ENCODE data around the gene ELAVL1.

The ELAVL1 gene

GRCh38 chr19:7983995-7984837 lies 21.2 kb downstream of the ELAVL1 start:
- DNase-seq = no peak

GRCh38 chr19:7983286-7983950 lies 22.0 kb downstream of the ELAVL1 start:
- DNase-seq = no peak

DNA sequence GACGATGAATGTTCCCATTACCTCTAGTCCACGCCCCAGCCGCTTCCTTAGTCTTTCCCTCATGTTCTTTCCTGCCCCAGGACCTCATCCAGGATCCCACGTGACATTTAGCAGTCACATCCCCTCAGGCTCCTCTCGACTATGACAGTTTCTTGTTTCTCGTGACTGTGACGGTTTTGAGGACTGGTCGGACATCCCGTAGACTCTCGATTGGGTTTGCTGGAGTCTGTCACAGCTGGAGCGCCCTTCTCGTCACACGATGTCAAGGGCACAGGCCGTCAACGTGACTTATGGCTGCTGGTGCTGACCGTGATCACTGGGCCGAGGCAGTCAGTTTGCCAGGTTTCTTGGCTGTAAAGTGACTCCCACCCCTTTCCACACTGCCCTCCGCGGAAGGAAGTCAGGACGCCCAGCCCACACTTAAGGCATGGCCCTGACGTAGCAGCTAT lies 22.8 kb downstream of the ELAVL1 start:
- DNase-seq = no peak

GRCh38 chr19:7982103-7982502 lies 23.3 kb downstream of the ELAVL1 start:
- no peak for DNase-seq

- no peak for DNase-seq
These were observed 23.8 kb downstream of the ELAVL1 start for GRCh38 chr19:7981661-7982060.

- no peak for DNase-seq
These were observed 24.2 kb downstream of the ELAVL1 start for GRCh38 chr19:7981199-7981598.

DNA sequence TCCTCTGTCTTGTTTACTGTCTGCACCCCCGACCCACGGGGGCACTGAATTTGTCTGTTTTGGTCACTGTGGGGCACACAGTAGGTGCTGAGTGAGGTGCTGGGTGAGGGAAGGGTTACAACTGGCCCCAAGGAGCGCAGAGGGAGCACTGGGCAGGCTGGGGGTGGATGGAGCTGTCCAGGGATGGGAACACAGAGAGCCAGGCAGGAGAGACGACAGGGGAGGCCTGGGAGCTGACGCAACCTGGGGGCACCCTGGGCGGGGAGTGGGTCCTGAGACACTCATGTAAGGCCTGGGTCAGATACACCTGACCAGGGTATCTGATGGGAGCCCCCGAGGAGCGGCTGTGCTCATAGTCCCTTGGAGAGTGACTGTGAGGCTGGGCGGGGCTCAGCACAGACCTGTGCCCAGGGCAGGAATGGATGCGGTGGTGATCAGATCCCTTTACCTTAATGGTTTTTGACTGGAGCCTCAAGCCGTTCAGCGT lies 24.8 kb downstream of the ELAVL1 start:
- DNase-seq = no peak

- no peak for DNase-seq
These were observed 25.3 kb downstream of the ELAVL1 start for GRCh38 chr19:7980168-7980567.

DNA sequence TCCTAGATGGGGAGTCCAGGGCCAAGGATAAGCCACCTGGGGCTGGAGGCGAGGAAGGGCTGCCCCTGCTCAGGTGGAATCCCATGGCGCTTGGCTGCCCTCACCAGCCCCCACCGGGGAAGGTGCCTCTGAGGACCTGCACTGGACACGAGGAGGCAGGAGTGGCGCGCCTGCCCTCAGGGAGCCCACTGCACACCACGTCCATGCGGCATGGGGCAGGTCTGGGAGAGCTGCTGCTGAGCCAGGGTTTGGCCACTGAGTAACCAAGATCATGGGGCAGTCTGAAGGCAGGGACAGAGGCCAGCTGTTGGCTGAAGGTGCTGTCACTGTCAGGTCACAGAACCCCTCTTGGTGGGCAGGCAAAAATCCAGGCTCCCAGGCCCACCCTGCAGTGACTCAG lies 25.9 kb downstream of the ELAVL1 start:
- no peak for DNase-seq

- no peak for DNase-seq
These were observed 26.4 kb downstream of the ELAVL1 start for GRCh38 chr19:7979011-7979410.

GRCh38 chr19:7978179-7978825 lies 27.1 kb downstream of the ELAVL1 start:
- DNase-seq = no peak

- DNase-seq = no peak
These were observed 27.8 kb downstream of the ELAVL1 start for GRCh38 chr19:7977723-7978040.

- DNase-seq = no peak
These were observed 28.3 kb downstream of the ELAVL1 start for GRCh38 chr19:7977021-7977722.

DNA sequence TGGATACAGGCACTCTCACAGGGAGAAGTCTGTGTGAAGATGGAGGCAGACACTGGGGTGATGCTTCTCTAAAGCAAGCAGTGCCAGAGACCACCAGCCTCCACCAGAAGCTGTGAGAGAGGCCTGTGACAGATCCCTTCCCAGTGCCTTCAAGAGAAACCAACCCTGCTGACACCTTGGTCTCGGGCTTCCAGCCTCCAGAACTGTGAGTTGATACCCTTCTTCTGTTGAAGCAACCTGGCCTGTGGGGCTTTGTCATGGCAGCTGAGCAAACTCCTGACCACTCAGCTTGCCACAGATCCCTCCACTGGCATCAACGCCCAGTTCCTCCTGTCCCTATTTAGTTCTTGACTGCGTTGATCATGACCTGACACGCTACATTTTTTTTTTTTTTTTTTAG lies 29.0 kb downstream of the ELAVL1 start:
- DNase-seq = no peak

- no peak for DNase-seq
These were observed 30.4 kb downstream of the ELAVL1 start for GRCh38 chr19:7975037-7975436.

DNA sequence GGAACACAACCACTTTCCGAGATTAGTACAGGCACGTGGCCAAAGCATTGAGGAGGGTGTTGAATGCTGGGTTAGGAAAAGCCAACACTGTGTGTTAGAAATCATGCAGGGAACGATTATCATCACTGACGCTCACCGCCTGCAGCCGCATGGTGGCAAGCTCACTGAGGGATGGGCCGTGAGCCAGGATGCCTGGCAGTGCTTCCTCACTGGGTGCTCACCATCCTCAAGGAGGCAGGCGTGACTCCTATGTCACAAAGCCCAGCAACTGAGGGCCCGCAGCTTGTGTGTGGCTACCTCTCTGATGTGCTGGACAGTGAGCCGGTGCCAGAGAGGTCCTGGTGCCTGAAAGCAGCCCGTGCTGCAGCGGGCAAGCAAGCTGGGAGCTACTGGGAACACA lies 31.6 kb downstream of the ELAVL1 start:
- no peak for DNase-seq

DNA sequence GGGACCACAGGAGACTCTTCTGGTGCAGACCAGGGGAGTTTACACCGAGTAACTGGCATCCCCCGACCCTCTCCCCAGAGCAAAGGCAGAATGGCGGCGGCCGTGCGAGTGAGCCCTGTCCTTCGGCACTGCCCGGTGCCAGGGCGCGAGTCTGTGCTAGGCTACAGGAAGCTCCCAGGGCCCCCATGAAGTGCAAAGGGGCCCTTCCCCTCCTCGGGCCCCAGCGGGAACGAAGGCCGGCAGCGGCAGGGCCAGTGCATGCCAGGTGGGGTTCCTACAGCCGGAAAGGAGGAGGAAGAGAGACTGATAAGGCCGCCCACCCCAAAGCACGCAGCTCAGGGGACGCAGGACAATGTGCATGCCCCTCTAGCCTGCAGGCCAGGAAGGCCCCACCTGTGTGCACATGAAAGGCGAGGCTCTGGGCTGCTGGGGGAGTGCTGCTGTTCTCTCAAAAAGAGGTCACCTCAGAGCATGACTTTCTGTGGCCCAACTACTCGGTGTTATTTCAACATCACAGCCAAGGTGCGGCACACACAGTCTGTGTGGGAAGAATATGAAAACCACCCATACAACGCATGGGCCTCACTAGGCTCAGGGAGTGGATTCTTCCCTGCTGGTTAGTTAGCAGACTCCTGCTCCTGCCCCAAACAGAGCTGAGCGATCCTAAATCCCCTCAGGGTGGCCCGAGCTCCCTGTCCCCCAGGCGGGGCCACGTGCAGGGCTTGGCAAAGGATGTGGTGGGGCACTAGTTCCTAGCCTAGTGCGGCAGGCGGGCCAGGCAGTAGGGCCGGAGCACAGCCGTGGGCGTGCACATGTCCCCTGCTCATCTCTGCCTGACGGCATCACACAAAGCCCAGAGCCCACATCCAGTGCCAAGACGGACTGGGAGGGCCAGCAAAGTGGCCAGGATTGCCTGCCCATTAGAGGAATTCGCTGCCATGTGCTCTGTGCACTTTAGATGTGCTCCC lies 33.6 kb downstream of the ELAVL1 start:
- DNase-seq = no peak

- peak; percentile 25 for DNase-seq
These were observed 34.6 kb downstream of the ELAVL1 start for GRCh38 chr19:7970716-7971448.

DNA sequence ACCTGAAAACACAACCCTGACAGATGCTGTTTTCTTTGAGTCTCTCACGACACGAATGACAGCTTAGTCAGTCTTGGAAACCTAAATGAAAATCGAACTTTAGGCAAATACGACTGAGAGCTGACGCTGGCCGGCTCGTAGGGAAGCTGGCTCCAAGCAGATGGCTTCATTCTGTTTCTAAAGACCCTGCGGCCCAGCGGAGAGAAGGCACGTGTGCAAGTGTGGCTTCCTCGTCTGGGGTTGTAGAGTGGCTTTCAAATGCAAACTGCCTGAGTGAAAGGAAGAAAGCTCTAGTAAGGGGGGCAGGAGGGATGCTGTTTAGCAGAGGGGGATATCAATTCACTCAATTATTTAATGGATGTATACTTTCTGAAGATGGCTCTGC lies 35.9 kb downstream of the ELAVL1 start:
- no peak for DNase-seq

DNA sequence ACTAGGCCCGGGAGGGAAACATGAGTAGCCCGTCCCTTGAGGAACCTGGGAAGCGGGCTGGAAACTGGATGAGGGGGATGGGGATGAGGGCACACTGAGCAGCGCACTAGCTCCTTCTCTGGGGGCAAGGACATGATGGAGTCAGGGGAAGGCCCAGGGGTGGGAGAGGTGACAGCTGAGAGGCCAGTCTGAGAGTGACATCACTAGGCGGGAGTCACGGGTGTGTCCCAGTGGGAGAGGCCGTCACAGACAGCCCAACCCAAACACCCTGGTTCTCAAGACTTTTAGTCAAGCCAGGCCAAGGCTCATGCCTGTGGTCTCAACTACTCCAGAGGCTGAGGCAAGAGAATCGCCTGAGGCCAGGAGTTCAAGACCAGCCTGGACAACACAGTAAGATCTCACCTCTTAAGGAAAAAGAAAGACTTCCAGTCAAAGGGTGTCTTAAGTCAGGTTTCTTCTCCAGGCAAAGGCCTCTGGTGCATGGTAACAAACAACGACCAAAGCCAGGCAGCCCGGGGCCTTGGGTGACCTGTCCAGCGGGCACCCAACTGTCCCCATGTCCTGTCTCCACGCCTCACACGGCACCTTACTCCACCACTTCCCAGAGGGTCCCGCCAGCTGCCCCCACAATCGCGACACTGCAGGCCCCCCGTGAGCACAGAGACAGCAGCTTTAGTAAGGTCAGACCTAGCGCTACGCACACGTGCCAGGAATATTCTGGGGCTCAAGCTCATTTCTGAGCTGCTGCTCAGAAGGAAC lies 36.5 kb downstream of the ELAVL1 start:
- no peak for DNase-seq

Measured in CD4-positive, alpha-beta T cell treated with Interleukin-6 for 4 hours (primary cell).